Measurements from ENCODE around the gene CACNB4.
"Not testable (repeated sequence)": the region's sequence is repeated elsewhere in the genome, so short reads cannot be mapped to it uniquely, and the experiment has no call there.

Gene CACNB4

GRCh38 chr2:152031747-152032306 lies 67.0 kb downstream of the CACNB4 start:
- DNase-seq (ENCODE audit: low spot score): no peak
- no peak for TF ChIP-seq CTCF (IDR thresholded peaks at IDR 0.05; ENCODE audit: extremely low read depth, insufficient read depth, missing control alignments)
- in situ Hi-C loops (cut with MboI; ENCODE audit: low pct_unique_long_range_greater_than_20kb, low sequenced_read_pairs, unreplicated experiment): loop anchor here (5.0 to 25.0 kb wide), 2 partner anchors 430 to 605 kb away; no protein-coding TSS in a partner anchor

GRCh38 chr2:152030596-152031328 lies 68.1 kb downstream of the CACNB4 start:
- DNase-seq (ENCODE audit: low spot score): not testable (repeated sequence)
- in situ Hi-C loops (cut with MboI; ENCODE audit: low pct_unique_long_range_greater_than_20kb, low sequenced_read_pairs, unreplicated experiment): loop anchor here (5.0 to 25.0 kb wide), 2 partner anchors 432 to 607 kb away; no protein-coding TSS in a partner anchor

- TF ChIP-seq CTCF (IDR thresholded peaks at IDR 0.05; ENCODE audit: extremely low read depth, insufficient read depth, missing control alignments): no peak
- in situ Hi-C loops (cut with MboI; ENCODE audit: low pct_unique_long_range_greater_than_20kb, low sequenced_read_pairs, unreplicated experiment): loop anchor here (10.0 to 25.0 kb wide), 2 partner anchors 414 to 434 kb away; no protein-coding TSS in a partner anchor
- DNase-seq (ENCODE audit: low spot score): no peak
Observed at GRCh38 chr2:152028182-152028862, 70.5 kb downstream of the CACNB4 start.

GRCh38 chr2:152025678-152026287 lies 73.1 kb downstream of the CACNB4 start:
- in situ Hi-C loops (cut with MboI; ENCODE audit: low pct_unique_long_range_greater_than_20kb, low sequenced_read_pairs, unreplicated experiment): loop anchor here (10.0 to 25.0 kb wide), 2 partner anchors 411 to 437 kb away; no protein-coding TSS in a partner anchor
- peak; percentile 56 for DNase-seq (ENCODE audit: low spot score)
- TF ChIP-seq CTCF (IDR thresholded peaks at IDR 0.05; ENCODE audit: extremely low read depth, insufficient read depth, missing control alignments): peak; percentile 97

GRCh38 chr2:152024477-152024876 lies 74.4 kb downstream of the CACNB4 start:
- DNase-seq (ENCODE audit: low spot score): no peak
- TF ChIP-seq CTCF (IDR thresholded peaks at IDR 0.05; ENCODE audit: extremely low read depth, insufficient read depth, missing control alignments): no peak
- in situ Hi-C loops (cut with MboI; ENCODE audit: low pct_unique_long_range_greater_than_20kb, low sequenced_read_pairs, unreplicated experiment): loop anchor here (10.0 to 25.0 kb wide), 2 partner anchors 410 to 562 kb away; no protein-coding TSS in a partner anchor

GRCh38 chr2:152022090-152022489 lies 76.8 kb downstream of the CACNB4 start:
- in situ Hi-C loops (cut with MboI; ENCODE audit: low pct_unique_long_range_greater_than_20kb, low sequenced_read_pairs, unreplicated experiment): loop anchor here (10.0 to 25.0 kb wide), 2 partner anchors 407 to 560 kb away; no protein-coding TSS in a partner anchor
- no peak for DNase-seq (ENCODE audit: low spot score)
- TF ChIP-seq CTCF (IDR thresholded peaks at IDR 0.05; ENCODE audit: extremely low read depth, insufficient read depth, missing control alignments): no peak

GRCh38 chr2:152021001-152021400 lies 77.8 kb downstream of the CACNB4 start:
- DNase-seq (ENCODE audit: low spot score): not testable (repeated sequence)
- in situ Hi-C loops (cut with MboI; ENCODE audit: low pct_unique_long_range_greater_than_20kb, low sequenced_read_pairs, unreplicated experiment): loop anchor here (10.0 to 25.0 kb wide), 2 partner anchors 406 to 559 kb away; no protein-coding TSS in a partner anchor

Measured in GM13977 (cell line).